ENCODE measurements around the gene BCKDK. TPM values are rescaled to one million over a fixed set of nuclear protein-coding genes. Genes with fewer than 3 reads are reported as not detected.

BCKDK gene
- total and polyA plus RNA-seq, 2 of the 8 experiments (the other 6 are each of a cell fraction or from before 2014, with no cell fraction given): 49.6 to 77.1 TPM

- TF ChIP-seq, protein P1, sequence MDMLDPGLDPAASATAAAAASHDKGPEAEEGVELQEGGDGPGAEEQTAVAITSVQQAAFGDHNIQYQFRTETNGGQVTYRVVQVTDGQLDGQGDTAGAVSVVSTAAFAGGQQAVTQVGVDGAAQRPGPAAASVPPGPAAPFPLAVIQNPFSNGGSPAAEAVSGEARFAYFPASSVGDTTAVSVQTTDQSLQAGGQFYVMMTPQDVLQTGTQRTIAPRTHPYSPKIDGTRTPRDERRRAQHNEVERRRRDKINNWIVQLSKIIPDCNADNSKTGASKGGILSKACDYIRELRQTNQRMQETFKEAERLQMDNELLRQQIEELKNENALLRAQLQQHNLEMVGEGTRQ (IDR thresholded peaks at IDR 0.05; ENCODE audit: low read length): no peak
- TF ChIP-seq RFX5 (IDR thresholded peaks at IDR 0.05; ENCODE audit: borderline replicate concordance, low read depth, low read length): no peak
- TF ChIP-seq CHD1 (IDR thresholded peaks at IDR 0.05; ENCODE audit: low read depth, low read length): no peak
- no peak for TF ChIP-seq SAP30 (IDR thresholded peaks at IDR 0.05; ENCODE audit: insufficient read depth, insufficient replicate concordance, low read length)
- TF ChIP-seq SP1 (IDR thresholded peaks at IDR 0.05; ENCODE audit: low read depth, low read length): no peak
- TF ChIP-seq EGR1 (IDR thresholded peaks at IDR 0.05; ENCODE audit: borderline replicate concordance, low read depth, low read length): no peak
Measured at GRCh38 chr16:31106509-31107464, 1.4 kb upstream of the BCKDK start (continued).
